ENCODE measurements around the gene OIT3. TPM values are rescaled to one million over a fixed set of nuclear protein-coding genes. Genes with fewer than 3 reads are reported as not detected.

The OIT3 gene
- 7.6 TPM for polyA plus RNA-seq (ENCODE audit: insufficient read length)

- no peak for DNase-seq (ENCODE audit: low read depth)
These were observed at the start of gene OIT3 for GRCh38 chr10:72893136-72893798. Gene OIT3 (plus strand): TSS chr10:72893739. CDS start chr10:72893799, 60 bp downstream.

- DNase-seq (ENCODE audit: low read depth), result no peak
These were observed 47.3 kb upstream of the OIT3 start for GRCh38 chr10:72846238-72846637.

GRCh38 chr10:72847681-72848080, 45.9 kb upstream of the OIT3 start:
- no peak for DNase-seq (ENCODE audit: low read depth)

- DNase-seq (ENCODE audit: low read depth), result no peak
These were observed 42.7 kb upstream of the OIT3 start for GRCh38 chr10:72850861-72851260.

GRCh38 chr10:72851509-72851908, 42.0 kb upstream of the OIT3 start:
- DNase-seq (ENCODE audit: low read depth), result no peak

- no peak for DNase-seq (ENCODE audit: low read depth)
These were observed 41.0 kb upstream of the OIT3 start for GRCh38 chr10:72852508-72852907.

GRCh38 chr10:72855129-72855528, 38.4 kb upstream of the OIT3 start:
- DNase-seq (ENCODE audit: low read depth), result no peak

- DNase-seq (ENCODE audit: low read depth), result no peak
These were observed 37.7 kb upstream of the OIT3 start for GRCh38 chr10:72855790-72856189.

- no peak for DNase-seq (ENCODE audit: low read depth)
These were observed 35.5 kb upstream of the OIT3 start for GRCh38 chr10:72858067-72858466.

GRCh38 chr10:72862957-72863356, 30.6 kb upstream of the OIT3 start:
- no peak for DNase-seq (ENCODE audit: low read depth)

GRCh38 chr10:72875250-72876055, 18.1 kb upstream of the OIT3 start:
- no peak for DNase-seq (ENCODE audit: low read depth)

GRCh38 chr10:72879245-72879644, 14.3 kb upstream of the OIT3 start:
- DNase-seq (ENCODE audit: low read depth), result no peak

- DNase-seq (ENCODE audit: low read depth), result no peak
These were observed 12.2 kb upstream of the OIT3 start for GRCh38 chr10:72881291-72881690.

GRCh38 chr10:72883861-72884260, 9.7 kb upstream of the OIT3 start:
- no peak for DNase-seq (ENCODE audit: low read depth)

- no peak for DNase-seq (ENCODE audit: low read depth)
These were observed 7.6 kb upstream of the OIT3 start for GRCh38 chr10:72885953-72886352.

GRCh38 chr10:72886621-72887020, 6.9 kb upstream of the OIT3 start:
- no peak for DNase-seq (ENCODE audit: low read depth)

GRCh38 chr10:72887043-72887442, 6.5 kb upstream of the OIT3 start:
- DNase-seq (ENCODE audit: low read depth), result no peak

GRCh38 chr10:72888151-72888638, 5.3 kb upstream of the OIT3 start:
- no peak for DNase-seq (ENCODE audit: low read depth)

GRCh38 chr10:72889391-72889831, 4.1 kb upstream of the OIT3 start:
- DNase-seq (ENCODE audit: low read depth), result no peak

- no peak for DNase-seq (ENCODE audit: low read depth)
These were observed 3.5 kb upstream of the OIT3 start for GRCh38 chr10:72890086-72890485.

- no peak for DNase-seq (ENCODE audit: low read depth)
These were observed 1.8 kb downstream of the OIT3 start for GRCh38 chr10:72895236-72895850.

- DNase-seq (ENCODE audit: low read depth), result no peak
These were observed 5.1 kb downstream of the OIT3 start for GRCh38 chr10:72898616-72899015.

GRCh38 chr10:72899545-72899944, 6.0 kb downstream of the OIT3 start:
- no peak for DNase-seq (ENCODE audit: low read depth)

Measured in forelimb muscle (tissue), 1 donor.